ENCODE measurements around the gene CACNA1I. TPM values are rescaled to one million over a fixed set of nuclear protein-coding genes. Genes with fewer than 3 reads are reported as not detected.

CACNA1I gene
- total and polyA plus RNA-seq, 2 donors (not counting 1 experiment from before 2014, with no cell fraction given), result 0.07 to 0.25 TPM

DNA sequence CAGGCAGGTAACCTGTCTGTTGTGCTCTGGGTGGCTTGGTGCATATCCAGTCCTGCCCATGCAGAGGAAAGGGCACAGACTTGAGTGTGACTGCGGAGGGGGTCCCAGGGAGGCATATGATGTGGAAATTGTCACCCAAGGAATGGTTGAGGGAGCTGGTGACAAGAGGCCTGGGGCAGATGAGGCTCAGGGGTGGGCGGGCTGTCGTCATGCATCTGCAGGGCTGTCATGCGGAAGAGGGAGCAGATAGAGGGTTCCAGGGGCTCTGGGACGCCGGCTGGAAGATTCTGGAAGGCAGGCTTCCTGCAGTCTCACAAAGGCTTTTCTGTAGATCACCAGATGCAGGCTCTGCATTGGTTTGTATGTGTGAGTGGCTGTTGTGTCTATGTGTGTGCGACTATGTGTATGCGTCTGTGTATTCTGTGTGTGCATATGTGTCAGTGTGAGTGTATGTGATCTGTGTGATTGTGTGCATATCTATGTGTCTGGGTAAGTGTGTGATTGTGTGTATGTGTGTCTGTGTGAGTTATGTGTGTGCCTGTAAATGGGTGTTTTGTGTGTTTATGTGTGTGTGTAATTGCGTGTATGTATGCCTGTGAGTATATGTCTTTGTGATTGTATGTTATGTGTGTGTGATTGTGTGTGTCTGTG, 7.6 kb upstream of the CACNA1I start:
- no peak overlapping the region for H2AFZ ChIP-seq (ENCODE audit: insufficient read depth, low read depth, low read length, poor library complexity, severe bottlenecking)
- ChIA-PET CTCF (interaction anchor here (2.2 kb wide), 1 partner anchor 461 kb away, joined by 13 read pairs; no protein-coding TSS in a partner anchor), POLR2A (no interaction called here)
- no peaks in the 10 kb centered on the region for H3K36me3 ChIP-seq (replicated peaks in 1 of 2; ENCODE audit: control extremely low read depth in 1 of 2, control insufficient read depth in 1 of 2, extremely low read depth in 1 of 2, insufficient read depth in 2 of 2, low read length in 1 of 2)
- H3K79me2 ChIP-seq (ENCODE audit: control insufficient read depth, insufficient read depth, low read length), result no peaks in the 10 kb centered on the region
- no peak for ATAC-seq (ENCODE audit: low read depth)
- no peak overlapping the region for H3K9ac ChIP-seq (ENCODE audit: low read length)
- H3K4me3 ChIP-seq (ENCODE audit: control extremely low read depth in 1 of 5, extremely low read depth in 1 of 5, insufficient read depth in 1 of 5, low read depth in 2 of 5, low read length in 4 of 5), result no peak overlapping the region
- H3K9me3 Mint-ChIP-seq (ENCODE audit: insufficient read depth), result peaks cover 6% of the 10 kb centered on the region
- no peak overlapping the region for H3K4me3 Mint-ChIP-seq
- peaks cover 15 to 16% of the 10 kb centered on the region in 2 donors for H3K4me1 ChIP-seq (ENCODE audit: control insufficient read depth in 2 of 2, insufficient read depth in 2 of 2, low read length in 2 of 2)
- H4K20me1 ChIP-seq (ENCODE audit: control insufficient read depth, insufficient read depth, low read length, poor library complexity, severe bottlenecking), result no peaks in the 10 kb centered on the region
- H3K27me3 Mint-ChIP-seq, result peaks cover 22% of the 10 kb centered on the region
- no peak for DNase-seq
- no peaks in the 10 kb centered on the region for H3K9me3 ChIP-seq (ENCODE audit: control extremely low read depth in 1 of 3, control insufficient read depth in 2 of 3, insufficient read depth in 1 of 3, low read length in 2 of 3)
- no peak overlapping the region for H3K27ac ChIP-seq (ENCODE audit: low read length in 2 of 2)
- peaks cover 15% of the 10 kb centered on the region for H3K4me1 Mint-ChIP-seq
- intact Hi-C loops (cut with micrococcal nuclease), result no loop called here
- H3K27me3 ChIP-seq (replicated peaks in 1 of 4; ENCODE audit: control extremely low read depth in 1 of 4, control insufficient read depth in 3 of 4, insufficient read depth in 4 of 4, low read length in 3 of 4), result peaks cover 0 to 25% (median 13%) of the 10 kb centered on the region in 4 experiments
- no peak overlapping the region for H3K27ac Mint-ChIP-seq
- 86% methylated on average over 9 of the region's 9 CpGs for WGBS (ENCODE audit: insufficient coverage)
- TF ChIP-seq, protein P1, sequence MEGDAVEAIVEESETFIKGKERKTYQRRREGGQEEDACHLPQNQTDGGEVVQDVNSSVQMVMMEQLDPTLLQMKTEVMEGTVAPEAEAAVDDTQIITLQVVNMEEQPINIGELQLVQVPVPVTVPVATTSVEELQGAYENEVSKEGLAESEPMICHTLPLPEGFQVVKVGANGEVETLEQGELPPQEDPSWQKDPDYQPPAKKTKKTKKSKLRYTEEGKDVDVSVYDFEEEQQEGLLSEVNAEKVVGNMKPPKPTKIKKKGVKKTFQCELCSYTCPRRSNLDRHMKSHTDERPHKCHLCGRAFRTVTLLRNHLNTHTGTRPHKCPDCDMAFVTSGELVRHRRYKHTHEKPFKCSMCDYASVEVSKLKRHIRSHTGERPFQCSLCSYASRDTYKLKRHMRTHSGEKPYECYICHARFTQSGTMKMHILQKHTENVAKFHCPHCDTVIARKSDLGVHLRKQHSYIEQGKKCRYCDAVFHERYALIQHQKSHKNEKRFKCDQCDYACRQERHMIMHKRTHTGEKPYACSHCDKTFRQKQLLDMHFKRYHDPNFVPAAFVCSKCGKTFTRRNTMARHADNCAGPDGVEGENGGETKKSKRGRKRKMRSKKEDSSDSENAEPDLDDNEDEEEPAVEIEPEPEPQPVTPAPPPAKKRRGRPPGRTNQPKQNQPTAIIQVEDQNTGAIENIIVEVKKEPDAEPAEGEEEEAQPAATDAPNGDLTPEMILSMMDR (IDR thresholded peaks at IDR 0.05), result no peak
- TF ChIP-seq EZH2 (IDR thresholded peaks at IDR 0.05; ENCODE audit: borderline replicate concordance, insufficient read depth, low read depth, low read length, poor library complexity, severe bottlenecking), result no peak
- no peak overlapping the region for H3K4me2 ChIP-seq (replicated peaks; ENCODE audit: low read depth, low read length, poor library complexity, severe bottlenecking)

DNA sequence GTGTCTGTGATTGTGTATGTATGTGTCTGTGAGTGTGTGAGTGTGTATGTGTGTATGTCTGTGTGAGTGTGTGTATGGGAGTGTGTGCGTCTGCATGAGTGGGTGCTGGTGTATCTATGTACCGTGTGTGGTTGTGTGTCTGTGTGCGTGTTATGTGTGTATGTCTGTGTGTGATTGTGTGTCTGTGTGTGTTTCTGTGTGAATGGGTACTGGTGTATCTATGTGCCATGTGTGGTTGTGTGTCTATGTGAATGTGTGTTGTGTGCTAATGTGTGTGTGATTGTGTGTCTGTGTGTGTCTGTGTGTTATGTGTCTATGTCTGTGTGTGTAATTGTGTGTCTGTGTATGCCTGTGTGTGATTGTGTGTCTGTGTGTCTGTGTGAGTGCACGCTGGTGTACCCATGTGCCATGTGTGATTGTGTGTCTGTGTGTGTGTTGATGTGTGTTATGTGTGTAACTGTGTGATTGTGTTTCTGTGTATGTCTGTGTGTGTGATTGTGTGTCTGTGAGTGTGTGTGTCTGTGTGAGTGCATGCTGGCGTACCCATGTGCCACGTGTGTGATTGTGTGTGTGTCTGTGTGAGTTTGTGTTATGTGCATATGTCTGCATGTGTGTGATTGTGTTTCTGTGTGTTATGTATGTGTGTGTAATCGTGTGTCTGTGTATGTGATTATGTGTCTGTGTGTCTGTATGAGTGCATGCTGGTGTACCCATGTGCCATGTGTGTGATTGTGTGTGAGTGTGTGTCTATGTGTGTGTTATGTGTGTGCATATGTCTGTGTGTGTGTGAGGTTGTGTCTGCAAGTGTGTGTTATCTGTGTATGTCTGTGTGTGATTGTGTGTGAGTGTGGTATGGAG, 6.8 kb upstream of the CACNA1I start:
- POLR2A ChIA-PET, result no interaction called here
- H3K4me3 ChIP-seq (ENCODE audit: control extremely low read depth in 1 of 5, extremely low read depth in 1 of 5, insufficient read depth in 1 of 5, low read depth in 2 of 5, low read length in 4 of 5), result no peak overlapping the region
- no peaks in the 10 kb centered on the region for H3K79me2 ChIP-seq (ENCODE audit: control insufficient read depth, insufficient read depth, low read length)
- no peak overlapping the region for H3K9ac ChIP-seq (ENCODE audit: low read length)
- Mint-ChIP-seq H3K27ac (no peak overlapping the region), H3K4me1 (peaks cover 14% of the 10 kb centered on the region), H3K9me3 (ENCODE audit: insufficient read depth) (peaks cover 6% of the 10 kb centered on the region), H3K27me3 (peaks cover 19% of the 10 kb centered on the region), H3K4me3 (no peak overlapping the region)
- no peak overlapping the region for H2AFZ ChIP-seq (ENCODE audit: insufficient read depth, low read depth, low read length, poor library complexity, severe bottlenecking)
- peaks cover 0 to 16% (median 7%) of the 10 kb centered on the region in 4 experiments for H3K27me3 ChIP-seq (replicated peaks in 1 of 4; ENCODE audit: control extremely low read depth in 1 of 4, control insufficient read depth in 3 of 4, insufficient read depth in 4 of 4, low read length in 3 of 4)
- peaks cover 9 to 10% of the 10 kb centered on the region in 2 donors for H3K4me1 ChIP-seq (ENCODE audit: control insufficient read depth in 2 of 2, insufficient read depth in 2 of 2, low read length in 2 of 2)
- H4K20me1 ChIP-seq (ENCODE audit: control insufficient read depth, insufficient read depth, low read length, poor library complexity, severe bottlenecking), result no peaks in the 10 kb centered on the region
- H3K27ac ChIP-seq (ENCODE audit: low read length in 2 of 2), result no peak overlapping the region
- no peak for DNase-seq
- no peaks in the 10 kb centered on the region for H3K36me3 ChIP-seq (replicated peaks in 1 of 2; ENCODE audit: control extremely low read depth in 1 of 2, control insufficient read depth in 1 of 2, extremely low read depth in 1 of 2, insufficient read depth in 2 of 2, low read length in 1 of 2)
- H3K9me3 ChIP-seq (ENCODE audit: control extremely low read depth in 1 of 3, control insufficient read depth in 2 of 3, insufficient read depth in 1 of 3, low read length in 2 of 3), result no peaks in the 10 kb centered on the region
- intact Hi-C loops (cut with micrococcal nuclease), result no loop called here
- H3K4me2 ChIP-seq (replicated peaks; ENCODE audit: low read depth, low read length, poor library complexity, severe bottlenecking), result no peak overlapping the region
- ATAC-seq (ENCODE audit: low read depth), result no peak
- TF ChIP-seq, protein P1 (IDR thresholded peaks at IDR 0.05), result no peak
- no peak for TF ChIP-seq EZH2 (IDR thresholded peaks at IDR 0.05; ENCODE audit: borderline replicate concordance, insufficient read depth, low read depth, low read length, poor library complexity, severe bottlenecking)
- CTCF ChIA-PET, result no interaction called here
- 84% methylated on average over 7 of the region's 7 CpGs for WGBS (ENCODE audit: insufficient coverage)

All from B cell (primary cell).